Bronchial epithelial cell (primary cell): ENCODE data around the gene ABCB1. TPM values are rescaled to one million over a fixed set of nuclear protein-coding genes. Genes with fewer than 3 reads are reported as not detected.
A peak's percentile ranks its signal among the peaks of the same experiment; 100 is the strongest.

Experiments used
- DNase-seq: peaks from one replicate; pipeline ENCODE4 v3.0.0-alpha.2; 2010; ENCODE audit warnings: low read depth
- FAIRE-seq: peaks from 2 replicates; lab custom pipeline; 2011; peaks lifted over from hg19 to GRCh38; lab: Jason Lieb, UNC
- H3K27me3 ChIP-seq: 2 replicates; pipeline ENCODE4 v1.5.1; 2011; ENCODE audit warnings: low read length; ENCODE audit not compliant: control insufficient read depth, insufficient read depth
- H3K36me3 ChIP-seq: 2 replicates; pipeline ENCODE4 v1.5.1; 2011; ENCODE audit warnings: low read length; ENCODE audit not compliant: control insufficient read depth, insufficient read depth
- H3K4me3 ChIP-seq: 2 replicates; pipeline ENCODE4 v1.5.1; 2011; ENCODE audit warnings: mild to moderate bottlenecking, low read depth, low read length, control low read depth
- CTCF ChIP-seq: IDR thresholded peaks from 2 replicates; pipeline ENCODE4 v1.5.1; 2011; ENCODE audit warnings: mild to moderate bottlenecking, moderate library complexity, low read length, control low read depth, inconsistent platforms; ENCODE audit not compliant: insufficient read depth, severe bottlenecking
- total RNA-seq: library from RNA; depleted of rRNA; stranded (reverse); fragments of >200 nt; gene quantifications from 2 replicates; pipeline ENCODE4 v1.2.1, GENCODE V29; 2014

Gene ABCB1
- total RNA-seq, 1 donor from 2014 or later, result under 0.01 TPM

GRCh38 chr7:87565877-87566276, 34.8 kb downstream of the ABCB1 start:
- TF ChIP-seq CTCF, result no peak

GRCh38 chr7:87564296-87564963, 36.3 kb downstream of the ABCB1 start:
- FAIRE-seq (no peak), DNase-seq (peak; percentile 26)
- H3K36me3 ChIP-seq, result no peaks in the 10 kb centered on the region
- TF ChIP-seq CTCF, result peak; percentile 79
- H3K4me3 ChIP-seq, result no peak overlapping the region
- H3K27me3 ChIP-seq, result no peaks in the 10 kb centered on the region

More at GRCh38 chr7:87565877-87566276, 34.8 kb downstream of the ABCB1 start:
- DNase-seq (no peak), FAIRE-seq (no peak)
- no peak overlapping the region for H3K4me3 ChIP-seq
- no peaks in the 10 kb centered on the region for H3K36me3 ChIP-seq
- no peaks in the 10 kb centered on the region for H3K27me3 ChIP-seq

- DNase-seq, result no peak
- Histone ChIP-seq H3K4me3 (no peak overlapping the region), H3K36me3 (no peaks in the 10 kb centered on the region), H3K27me3 (no peaks in the 10 kb centered on the region)
- no peak for FAIRE-seq
- no peak for TF ChIP-seq CTCF
Observed at GRCh38 chr7:87561702-87562101, 39.0 kb downstream of the ABCB1 start.

GRCh38 chr7:87561102-87561501, 39.6 kb downstream of the ABCB1 start:
- H3K4me3 ChIP-seq, result no peak overlapping the region
- no peaks in the 10 kb centered on the region for H3K36me3 ChIP-seq
- DNase-seq (no peak), FAIRE-seq (no peak)
- no peak for TF ChIP-seq CTCF
- H3K27me3 ChIP-seq, result no peaks in the 10 kb centered on the region

GRCh38 chr7:87552351-87552900, 48.3 kb downstream of the ABCB1 start:
- no peaks in the 10 kb centered on the region for H3K36me3 ChIP-seq
- DNase-seq (no peak), FAIRE-seq (no peak)
- TF ChIP-seq CTCF, result no peak
- no peak overlapping the region for H3K4me3 ChIP-seq
- no peaks in the 10 kb centered on the region for H3K27me3 ChIP-seq
